Right atrium auricular region (tissue), 2 donors: ENCODE measurements around the gene C5. TPM values are rescaled to one million over a fixed set of nuclear protein-coding genes. Genes with fewer than 3 reads are reported as not detected.

ENCODE experiments used
- DNase-seq: peaks from one replicate; pipeline ENCODE4 v3.0.0-alpha.2; 2019; ENCODE audit warnings: low spot score
- H3K27ac ChIP-seq, 2 donors: fragments of 200-600 bp; sonication (generic); 1 replicate in 1 of 2; 2 replicates in 1 of 2; pipeline ENCODE4 v1.5.1; 2016 to 2019
- H3K27me3 ChIP-seq, 2 donors: fragments of 200-600 bp; sonication (generic); one replicate each; pipeline versions ENCODE4 v1.5.1 to v1.6.0; 2017 to 2019
- H3K36me3 ChIP-seq: fragments of 200-600 bp; sonication (generic); one replicate; pipeline ENCODE4 v1.5.1; 2016
- H3K4me1 ChIP-seq, 2 donors: fragments of 200-600 bp; sonication (generic); one replicate each; pipeline versions ENCODE4 v1.5.1 to v1.6.0; 2017 to 2019
- H3K4me3 ChIP-seq, 2 donors: fragments of 200-600 bp; sonication (generic); 1 replicate in 1 of 2; 2 replicates in 1 of 2; pipeline ENCODE4 v1.5.1; 2017 to 2019; ENCODE audit warnings: mild to moderate bottlenecking in 1 of 2, moderate library complexity in 1 of 2
- H3K9me3 ChIP-seq, 2 donors: fragments of 200-600 bp; sonication (generic); one replicate each; pipeline ENCODE4 v1.5.1; 2019
- CTCF ChIP-seq, 2 donors: fragments of 200-600 bp; sonication (generic); IDR thresholded peaks; one replicate each; pipeline ENCODE4 v1.5.1; 2019; ENCODE audit warnings: antibody characterized with exemption in 2 of 2
- total RNA-seq, 2 donors: library from RNA; depleted of rRNA; stranded (reverse); fragments of >200 nt; gene quantifications; one replicate each; pipeline ENCODE4 v1.1.0, GENCODE V29; 2016

Gene C5
- total RNA-seq, 2 donors from 2014 or later = 0.82 to 1.1 TPM

- Histone ChIP-seq H3K27ac (no peak overlapping the region), H3K27me3 (no peaks in the 10 kb centered on the region), H3K4me3 (no peak overlapping the region), H3K9me3 (no peaks in the 10 kb centered on the region), H3K4me1 (peaks cover 0 to 21% of the 10 kb centered on the region in 2 donors), H3K36me3 (peaks cover 6% of the 10 kb centered on the region)
- DNase-seq = no peak
- TF ChIP-seq CTCF (IDR thresholded peaks at IDR 0.05) = no peak
These were observed 135.7 kb downstream of the C5 start for GRCh38 chr9:120914396-120914795.

GRCh38 chr9:120913647-120914264 lies 136.3 kb downstream of the C5 start:
- Histone ChIP-seq H3K4me3 (no peak overlapping the region), H3K36me3 (peaks cover 9% of the 10 kb centered on the region), H3K9me3 (no peaks in the 10 kb centered on the region), H3K27me3 (no peaks in the 10 kb centered on the region), H3K4me1 (peaks cover 0 to 15% of the 10 kb centered on the region in 2 donors), H3K27ac (no peak overlapping the region)
- DNase-seq = no peak
- no peak for TF ChIP-seq CTCF (IDR thresholded peaks at IDR 0.05)

GRCh38 chr9:120912958-120913646 lies 137.0 kb downstream of the C5 start:
- peaks cover 0 to 10% of the 10 kb centered on the region in 2 donors for H3K4me1 ChIP-seq
- H3K9me3 ChIP-seq = no peaks in the 10 kb centered on the region
- H3K36me3 ChIP-seq = peaks cover 10% of the 10 kb centered on the region
- no peaks in the 10 kb centered on the region for H3K27me3 ChIP-seq
- H3K27ac ChIP-seq = no peak overlapping the region
- H3K4me3 ChIP-seq = no peak overlapping the region
- DNase-seq = no peak
- TF ChIP-seq CTCF (IDR thresholded peaks at IDR 0.05) = no peak

- H3K9me3 ChIP-seq = no peaks in the 10 kb centered on the region
- no peak for DNase-seq
- H3K4me1 ChIP-seq = peaks cover 0 to 4% of the 10 kb centered on the region in 2 donors
- H3K27me3 ChIP-seq = no peaks in the 10 kb centered on the region
- no peak for TF ChIP-seq CTCF (IDR thresholded peaks at IDR 0.05)
- no peak overlapping the region for H3K27ac ChIP-seq
- peaks cover 10% of the 10 kb centered on the region for H3K36me3 ChIP-seq
- no peak overlapping the region for H3K4me3 ChIP-seq
These were observed 138.7 kb downstream of the C5 start for GRCh38 chr9:120911295-120911837.

- no peak for TF ChIP-seq CTCF (IDR thresholded peaks at IDR 0.05)
- no peak for DNase-seq
- Histone ChIP-seq H3K4me3 (no peak overlapping the region), H3K9me3 (no peaks in the 10 kb centered on the region), H3K27ac (no peak overlapping the region), H3K4me1 (no peaks in the 10 kb centered on the region), H3K36me3 (peaks cover 10% of the 10 kb centered on the region), H3K27me3 (no peaks in the 10 kb centered on the region)
These were observed 139.4 kb downstream of the C5 start for GRCh38 chr9:120910643-120911042.
